HepG2 (cell line): ENCODE results near the gene WWC1. TPM values are rescaled to one million over a fixed set of nuclear protein-coding genes. Genes with fewer than 3 reads are reported as not detected.
A peak's percentile ranks its signal among the peaks of the same experiment; 100 is the strongest.

Experiments used
- CBFB ChIP-seq: sonication (generic); formaldehyde crosslinking; IDR thresholded peaks from 2 replicates; pipeline ENCODE4 v1.4.0; 2020; ENCODE audit warnings: missing genetic modification reagents
- ERF ChIP-seq: IDR thresholded peaks from 2 replicates; pipeline ENCODE4 v1.6.1; 2018; ENCODE audit warnings: missing biosample characterization, missing genetic modification reagents
- ETV6 ChIP-seq: sonication (generic); formaldehyde crosslinking; conservative IDR thresholded peaks from 2 replicates; pipeline ENCODE4 v1.4.0; 2020; ENCODE audit warnings: missing genetic modification reagents
- HOXA3 ChIP-seq: sonication (generic); formaldehyde crosslinking; IDR thresholded peaks from 2 replicates; pipeline ENCODE4 v1.5.0; 2020; ENCODE audit warnings: missing genetic modification reagents
- HOXA9 ChIP-seq: sonication (generic); formaldehyde crosslinking; IDR thresholded peaks from 2 replicates; pipeline ENCODE4 v1.8.1; 2022; ENCODE audit warnings: missing genetic modification reagents, mild to moderate bottlenecking, moderate library complexity, borderline replicate concordance
- IKZF4 ChIP-seq: sonication (generic); formaldehyde crosslinking; IDR thresholded peaks from 2 replicates; pipeline ENCODE4 v1.5.1; 2020; ENCODE audit warnings: borderline replicate concordance, mild to moderate bottlenecking, low read depth, missing genetic modification reagents; ENCODE audit errors: not compliant biosample characterization
- KLF6 ChIP-seq: IDR thresholded peaks from 2 replicates; pipeline ENCODE4 v1.8.0; 2016; ENCODE audit warnings: missing biosample characterization, missing genetic modification reagents
- NPAS2 ChIP-seq: sonication (generic); formaldehyde crosslinking; IDR thresholded peaks from 2 replicates; pipeline ENCODE4 v1.8.0; 2022; ENCODE audit warnings: mild to moderate bottlenecking, missing genetic modification reagents, borderline replicate concordance
- PHF5A ChIP-seq: IDR thresholded peaks from one replicate; pipeline ENCODE4 v1.6.1; 2018; ENCODE audit warnings: low read depth, missing genetic modification reagents; ENCODE audit not compliant: unreplicated experiment
- PRMT3 ChIP-seq: sonication (generic); formaldehyde crosslinking; IDR thresholded peaks from 2 replicates; pipeline ENCODE4 v1.8.1; 2022; ENCODE audit warnings: low read depth, mild to moderate bottlenecking, moderate library complexity, missing genetic modification reagents, borderline replicate concordance
- SRY ChIP-seq: sonication (generic); formaldehyde crosslinking; IDR thresholded peaks from 2 replicates; pipeline ENCODE4 v1.8.0; 2022; ENCODE audit warnings: mild to moderate bottlenecking, missing genetic modification reagents
- XBP1 ChIP-seq: sonication (generic); formaldehyde crosslinking; IDR thresholded peaks from 2 replicates; pipeline ENCODE4 v1.5.0; 2020; ENCODE audit warnings: missing genetic modification reagents
- ZNF10 ChIP-seq: sonication (generic); formaldehyde crosslinking; IDR thresholded peaks from 2 replicates; pipeline ENCODE4 v1.4.0; 2020; ENCODE audit warnings: mild to moderate bottlenecking, low read depth, missing genetic modification reagents, borderline replicate concordance
- ZNF264 ChIP-seq: sonication (generic); formaldehyde crosslinking; IDR thresholded peaks from 2 replicates; pipeline ENCODE4 v1.4.0; 2020; ENCODE audit warnings: missing genetic modification reagents
- ZNF564 ChIP-seq: sonication (generic); formaldehyde crosslinking; IDR thresholded peaks from 2 replicates; pipeline ENCODE4 v1.8.1; 2023; ENCODE audit warnings: mild to moderate bottlenecking, missing genetic modification reagents
- ZNF7 ChIP-seq: IDR thresholded peaks from 2 replicates; pipeline ENCODE4 v1.6.1; 2016; ENCODE audit warnings: missing biosample characterization, missing genetic modification reagents
- ZNF780A ChIP-seq: sonication (generic); formaldehyde crosslinking; IDR thresholded peaks from 2 replicates; pipeline ENCODE4 v1.8.0; 2022; ENCODE audit warnings: mild to moderate bottlenecking, missing genetic modification reagents, moderate library complexity
- ZNF891 ChIP-seq: sonication (generic); formaldehyde crosslinking; IDR thresholded peaks from 2 replicates; pipeline ENCODE4 v1.5.0; 2020; ENCODE audit warnings: mild to moderate bottlenecking, missing genetic modification reagents
- ZSCAN9 ChIP-seq: IDR thresholded peaks from 2 replicates; pipeline ENCODE4 v1.6.1; 2016; ENCODE audit warnings: borderline replicate concordance
- polyA plus RNA-seq, 8 experiments: library from polyadenylated mRNA; depleted of rRNA in 3 of 8; stranded (reverse) in 7 of 8; unstranded in 1 of 8; fragments of >200 nt; fragmentation: Illumina TruSeq in 4 of 8; extraction: Trizol in 4 of 8; gene quantifications; 2 replicates each; pipeline versions ENCODE4 v1.2.1 to v1.2.3, GENCODE V29; 2011 to 2016; ENCODE audit warnings: low read depth in 4 of 8, missing spikeins in 1 of 8, mixed read lengths in 1 of 8; ENCODE audit not compliant: insufficient read depth in 1 of 8
- total RNA-seq, 5 experiments: library from RNA; depleted of rRNA; stranded (reverse); fragments of >200 nt; fragmentation: Illumina TruSeq; extraction: Trizol; gene quantifications; 2 replicates each; pipeline ENCODE4 v1.2.3, GENCODE V29; 2016; ENCODE audit warnings: low read depth in 1 of 5
- TF ChIP-seq, protein P1 (sequence below): sonication (generic); formaldehyde crosslinking; IDR thresholded peaks from 2 replicates; pipeline ENCODE4 v1.5.0; 2020; ENCODE audit warnings: mild to moderate bottlenecking, missing genetic modification reagents, moderate library complexity
- TF ChIP-seq, protein P2 (sequence below): sonication (generic); formaldehyde crosslinking; IDR thresholded peaks from 2 replicates; pipeline ENCODE4 v1.4.0; 2020; ENCODE audit warnings: mild to moderate bottlenecking, missing genetic modification reagents
- TF ChIP-seq, protein P3 (sequence below): sonication (generic); IDR thresholded peaks from 2 replicates; pipeline ENCODE4 v1.6.1; 2016; ENCODE audit warnings: low read depth, borderline replicate concordance
- TF ChIP-seq, protein P4 (sequence below): sonication (generic); formaldehyde crosslinking; IDR thresholded peaks from 2 replicates; pipeline ENCODE4 v1.8.1; 2023; ENCODE audit warnings: mild to moderate bottlenecking, moderate library complexity, missing genetic modification reagents
- TF ChIP-seq, protein P5 (sequence below): sonication (generic); formaldehyde crosslinking; IDR thresholded peaks from 2 replicates; pipeline ENCODE4 v1.4.0; 2020; ENCODE audit warnings: missing genetic modification reagents

Gene WWC1
- total and polyA plus RNA-seq, 2 of the 13 experiments (the other 11 are each of a cell fraction or from before 2014, with no cell fraction given), result 8.3 to 17.9 TPM

DNA sequence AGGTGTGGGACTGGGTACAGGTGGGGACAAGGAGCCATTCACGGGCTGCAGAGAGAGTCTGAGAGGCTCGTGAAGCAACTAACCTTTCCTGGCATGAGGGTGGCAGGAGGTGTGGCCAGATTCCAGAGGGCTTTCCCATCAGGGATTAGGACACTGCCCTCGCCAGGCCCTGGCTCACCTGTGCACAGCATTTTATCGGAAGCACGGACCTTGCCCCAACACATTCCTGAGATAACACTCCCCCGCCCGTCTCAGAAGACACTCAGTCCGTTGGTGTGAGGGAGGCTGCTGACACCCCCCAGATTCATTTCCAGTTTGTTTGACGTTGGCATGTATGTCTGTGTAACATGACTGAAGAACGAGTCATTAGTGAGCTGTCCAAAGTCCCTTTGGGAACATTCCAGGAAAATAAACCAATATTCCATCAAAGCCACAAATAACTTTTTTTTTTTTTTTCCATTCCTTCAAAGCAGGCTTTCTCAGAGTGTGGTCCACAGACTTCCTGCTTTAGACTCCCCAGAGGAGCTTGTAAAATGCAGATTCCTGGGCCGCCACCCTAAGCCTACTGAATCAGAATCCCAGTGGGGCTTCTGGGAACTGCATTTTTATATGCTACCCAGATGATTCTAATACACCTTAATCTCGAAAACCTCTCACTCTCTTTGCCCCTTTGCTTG is 23.4 kb downstream of the WWC1 start (continued):
- TF ChIP-seq PHF5A (peak; percentile 89), NPAS2 (CRISPR knock-in tag) (no peak), ZNF891 (CRISPR knock-in tag) (no peak), SRY (CRISPR knock-in tag) (no peak), XBP1 (CRISPR knock-in tag) (no peak), ZSCAN9 (CRISPR knock-in tag) (peak; percentile 48; the same call in 1 of the 2 replicates), ZNF264 (CRISPR knock-in tag) (0 out of 2 replicates have a peak, but pooled peaks have one; percentile 4), ZNF780A (no peak), ZNF7 (CRISPR knock-in tag) (no peak), ZNF10 (no peak), ERF (CRISPR knock-in tag) (no peak; the same call in 1 of the 2 replicates), ETV6 (0 out of 2 replicates have a peak, but pooled peaks have one; percentile 26), HOXA9 (no peak), PRMT3 (CRISPR knock-in tag) (no peak), HOXA3 (peak; percentile 38; the same call in 1 of the 2 replicates), IKZF4 (no peak), KLF6 (no peak), ZNF564 (CRISPR knock-in tag) (no peak; the same call in 1 of the 2 replicates), CBFB (CRISPR knock-in tag) (no peak)
- TF ChIP-seq, protein P1, sequence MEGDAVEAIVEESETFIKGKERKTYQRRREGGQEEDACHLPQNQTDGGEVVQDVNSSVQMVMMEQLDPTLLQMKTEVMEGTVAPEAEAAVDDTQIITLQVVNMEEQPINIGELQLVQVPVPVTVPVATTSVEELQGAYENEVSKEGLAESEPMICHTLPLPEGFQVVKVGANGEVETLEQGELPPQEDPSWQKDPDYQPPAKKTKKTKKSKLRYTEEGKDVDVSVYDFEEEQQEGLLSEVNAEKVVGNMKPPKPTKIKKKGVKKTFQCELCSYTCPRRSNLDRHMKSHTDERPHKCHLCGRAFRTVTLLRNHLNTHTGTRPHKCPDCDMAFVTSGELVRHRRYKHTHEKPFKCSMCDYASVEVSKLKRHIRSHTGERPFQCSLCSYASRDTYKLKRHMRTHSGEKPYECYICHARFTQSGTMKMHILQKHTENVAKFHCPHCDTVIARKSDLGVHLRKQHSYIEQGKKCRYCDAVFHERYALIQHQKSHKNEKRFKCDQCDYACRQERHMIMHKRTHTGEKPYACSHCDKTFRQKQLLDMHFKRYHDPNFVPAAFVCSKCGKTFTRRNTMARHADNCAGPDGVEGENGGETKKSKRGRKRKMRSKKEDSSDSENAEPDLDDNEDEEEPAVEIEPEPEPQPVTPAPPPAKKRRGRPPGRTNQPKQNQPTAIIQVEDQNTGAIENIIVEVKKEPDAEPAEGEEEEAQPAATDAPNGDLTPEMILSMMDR (CRISPR knock-in tag), result peak; percentile 46
- TF ChIP-seq, protein P2, sequence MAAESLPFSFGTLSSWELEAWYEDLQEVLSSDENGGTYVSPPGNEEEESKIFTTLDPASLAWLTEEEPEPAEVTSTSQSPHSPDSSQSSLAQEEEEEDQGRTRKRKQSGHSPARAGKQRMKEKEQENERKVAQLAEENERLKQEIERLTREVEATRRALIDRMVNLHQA (CRISPR knock-in tag), result no peak
- TF ChIP-seq, protein P3, sequence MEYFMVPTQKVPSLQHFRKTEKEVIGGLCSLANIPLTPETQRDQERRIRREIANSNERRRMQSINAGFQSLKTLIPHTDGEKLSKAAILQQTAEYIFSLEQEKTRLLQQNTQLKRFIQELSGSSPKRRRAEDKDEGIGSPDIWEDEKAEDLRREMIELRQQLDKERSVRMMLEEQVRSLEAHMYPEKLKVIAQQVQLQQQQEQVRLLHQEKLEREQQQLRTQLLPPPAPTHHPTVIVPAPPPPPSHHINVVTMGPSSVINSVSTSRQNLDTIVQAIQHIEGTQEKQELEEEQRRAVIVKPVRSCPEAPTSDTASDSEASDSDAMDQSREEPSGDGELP, result peak; percentile 66; the same call in 1 of the 2 replicates
- TF ChIP-seq, protein P4, sequence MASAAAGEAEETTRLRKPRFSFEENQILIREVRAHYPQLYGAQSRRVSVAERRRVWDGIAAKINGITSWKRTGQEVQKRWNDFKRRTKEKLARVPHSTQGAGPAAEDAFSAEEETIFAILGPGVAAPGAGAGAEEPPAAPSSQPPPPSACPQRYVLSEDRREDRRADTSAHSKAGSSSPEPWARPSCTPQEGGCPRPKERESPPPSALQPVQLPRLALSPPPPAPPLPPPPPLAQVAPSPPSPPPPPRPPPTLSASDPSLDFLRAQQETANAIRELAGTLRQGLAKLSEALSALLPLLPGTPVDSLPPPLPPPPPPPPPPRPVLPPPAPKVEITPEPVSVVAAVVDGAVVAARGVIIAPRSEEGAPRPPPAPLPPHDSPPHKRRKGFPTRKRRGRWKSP (CRISPR knock-in tag), result peak; percentile 27; the same call in 1 of the 2 replicates
- TF ChIP-seq, protein P5, sequence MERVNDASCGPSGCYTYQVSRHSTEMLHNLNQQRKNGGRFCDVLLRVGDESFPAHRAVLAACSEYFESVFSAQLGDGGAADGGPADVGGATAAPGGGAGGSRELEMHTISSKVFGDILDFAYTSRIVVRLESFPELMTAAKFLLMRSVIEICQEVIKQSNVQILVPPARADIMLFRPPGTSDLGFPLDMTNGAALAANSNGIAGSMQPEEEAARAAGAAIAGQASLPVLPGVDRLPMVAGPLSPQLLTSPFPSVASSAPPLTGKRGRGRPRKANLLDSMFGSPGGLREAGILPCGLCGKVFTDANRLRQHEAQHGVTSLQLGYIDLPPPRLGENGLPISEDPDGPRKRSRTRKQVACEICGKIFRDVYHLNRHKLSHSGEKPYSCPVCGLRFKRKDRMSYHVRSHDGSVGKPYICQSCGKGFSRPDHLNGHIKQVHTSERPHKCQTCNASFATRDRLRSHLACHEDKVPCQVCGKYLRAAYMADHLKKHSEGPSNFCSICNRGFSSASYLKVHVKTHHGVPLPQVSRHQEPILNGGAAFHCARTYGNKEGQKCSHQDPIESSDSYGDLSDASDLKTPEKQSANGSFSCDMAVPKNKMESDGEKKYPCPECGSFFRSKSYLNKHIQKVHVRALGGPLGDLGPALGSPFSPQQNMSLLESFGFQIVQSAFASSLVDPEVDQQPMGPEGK (CRISPR knock-in tag), result peak; percentile 97
